DMS153 (cell line): ENCODE data around the gene APOB.
"Not testable (repeated sequence)": the region's sequence is repeated elsewhere in the genome, so short reads cannot be mapped to it uniquely, and the experiment has no call there.

Experiments used
- DNase-seq: peaks from one replicate; lab custom pipeline; 2025; lab: John Stamatoyannopoulos, UW

The APOB gene

GRCh38 chr2:21032338-21033236 is 11.3 kb downstream of the APOB start:
- no peak for DNase-seq

DNA sequence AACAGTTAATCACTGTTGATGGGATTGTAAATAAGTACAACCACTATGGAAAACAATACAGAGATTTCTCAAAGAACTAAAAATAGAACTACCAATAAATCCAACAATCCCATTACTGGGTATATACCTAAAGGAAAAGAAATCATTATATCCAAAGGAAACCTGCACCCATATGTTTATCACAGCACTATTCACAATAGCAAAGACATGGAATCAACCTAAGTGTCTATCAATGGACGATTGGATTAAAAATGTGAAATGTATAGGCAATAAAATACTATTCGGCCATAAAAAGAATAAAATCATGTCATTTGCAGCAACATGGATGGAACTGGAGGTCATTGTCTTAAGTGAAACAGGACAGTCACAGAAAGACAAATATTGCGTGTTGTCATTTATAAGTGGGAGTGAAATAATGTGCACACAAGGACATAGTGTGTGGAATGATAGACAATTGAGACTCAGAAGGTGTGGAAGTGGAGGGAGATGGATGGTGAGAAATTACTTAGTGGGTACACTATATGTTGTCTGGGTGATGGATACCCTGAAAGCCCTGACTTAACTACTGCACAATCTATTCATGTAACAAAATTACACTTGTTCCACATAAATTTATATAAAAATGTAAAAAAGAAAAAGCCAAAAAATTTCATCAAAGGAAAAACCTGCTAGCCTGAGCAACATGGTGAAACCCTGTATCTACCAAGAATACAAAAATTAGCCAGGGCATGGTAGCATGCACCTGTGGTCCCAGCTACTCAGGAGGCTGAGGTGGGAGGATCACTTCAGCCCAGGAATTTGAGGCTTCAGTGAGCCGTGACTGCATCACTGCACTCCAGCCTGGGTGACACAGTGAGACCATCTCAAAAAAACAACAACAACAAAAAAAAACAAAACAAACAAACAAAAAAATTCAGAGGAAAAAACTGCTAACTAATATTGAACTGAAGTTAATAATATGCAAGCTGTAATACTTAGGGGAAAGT is 12.6 kb downstream of the APOB start:
- no peak for DNase-seq

GRCh38 chr2:21029519-21029918 is 14.4 kb downstream of the APOB start:
- DNase-seq = no peak

DNA sequence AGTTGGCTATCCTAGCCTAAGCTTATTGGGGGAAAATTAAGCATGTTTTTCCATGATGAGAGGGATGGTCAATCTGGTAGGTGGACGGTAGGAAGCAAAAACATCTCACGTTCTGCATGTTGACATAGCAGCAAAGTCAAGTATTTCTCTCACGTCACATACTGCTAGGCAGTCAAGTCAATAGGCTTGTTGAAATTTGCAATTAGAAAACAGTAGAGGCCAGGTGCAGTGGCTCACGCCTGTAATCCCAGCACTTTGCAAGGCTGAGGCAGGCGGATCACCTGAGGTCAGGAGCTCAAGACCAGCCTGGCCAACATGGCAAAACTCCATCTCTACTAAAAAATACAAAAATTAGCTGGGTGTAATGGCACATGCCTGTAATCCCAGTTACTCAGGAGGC is 14.9 kb downstream of the APOB start:
- DNase-seq = not testable (repeated sequence)

DNA sequence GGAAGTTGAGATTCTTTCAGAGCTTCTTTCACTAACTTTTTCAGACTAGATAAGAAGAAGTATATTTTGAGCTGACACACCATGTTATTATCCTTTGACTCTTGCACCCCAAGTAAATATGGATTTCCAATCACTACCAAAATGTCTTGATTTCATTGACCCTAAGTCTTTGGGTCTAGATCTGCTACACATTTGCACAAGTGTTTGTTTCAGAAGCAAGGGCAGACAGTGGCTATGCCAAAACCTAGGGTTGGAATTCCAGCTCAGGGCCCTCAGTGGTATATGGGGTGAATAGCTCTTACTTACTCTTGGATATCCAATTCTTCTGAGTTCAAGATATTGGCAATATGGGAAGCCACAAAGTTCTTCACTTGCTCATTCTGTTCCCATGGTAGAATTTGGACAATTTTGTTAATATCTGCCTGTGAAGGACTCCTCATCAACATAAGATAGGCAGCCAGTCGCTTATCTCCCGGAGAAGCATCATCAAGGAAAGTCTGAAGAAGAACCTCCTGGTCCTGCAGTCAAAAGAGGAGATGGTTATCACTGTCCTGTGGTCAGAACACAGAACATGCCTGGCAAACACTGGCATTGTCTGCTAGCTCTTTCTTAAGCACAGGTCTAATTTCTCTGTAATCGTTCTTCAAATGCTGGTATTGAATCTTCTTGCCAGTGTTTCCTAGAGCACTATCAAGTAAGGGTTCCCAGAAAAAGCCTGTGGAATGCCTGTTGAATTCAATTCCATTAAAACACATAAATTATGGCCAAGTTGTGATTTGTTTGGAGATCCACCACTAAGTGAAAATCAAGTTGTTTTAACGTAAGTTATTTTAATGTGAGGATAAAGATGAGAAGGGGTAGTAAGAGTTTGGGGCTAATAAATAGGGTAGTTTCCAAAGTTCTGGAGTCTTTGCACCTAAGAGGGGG is 15.6 kb downstream of the APOB start:
- DNase-seq = no peak

DNA sequence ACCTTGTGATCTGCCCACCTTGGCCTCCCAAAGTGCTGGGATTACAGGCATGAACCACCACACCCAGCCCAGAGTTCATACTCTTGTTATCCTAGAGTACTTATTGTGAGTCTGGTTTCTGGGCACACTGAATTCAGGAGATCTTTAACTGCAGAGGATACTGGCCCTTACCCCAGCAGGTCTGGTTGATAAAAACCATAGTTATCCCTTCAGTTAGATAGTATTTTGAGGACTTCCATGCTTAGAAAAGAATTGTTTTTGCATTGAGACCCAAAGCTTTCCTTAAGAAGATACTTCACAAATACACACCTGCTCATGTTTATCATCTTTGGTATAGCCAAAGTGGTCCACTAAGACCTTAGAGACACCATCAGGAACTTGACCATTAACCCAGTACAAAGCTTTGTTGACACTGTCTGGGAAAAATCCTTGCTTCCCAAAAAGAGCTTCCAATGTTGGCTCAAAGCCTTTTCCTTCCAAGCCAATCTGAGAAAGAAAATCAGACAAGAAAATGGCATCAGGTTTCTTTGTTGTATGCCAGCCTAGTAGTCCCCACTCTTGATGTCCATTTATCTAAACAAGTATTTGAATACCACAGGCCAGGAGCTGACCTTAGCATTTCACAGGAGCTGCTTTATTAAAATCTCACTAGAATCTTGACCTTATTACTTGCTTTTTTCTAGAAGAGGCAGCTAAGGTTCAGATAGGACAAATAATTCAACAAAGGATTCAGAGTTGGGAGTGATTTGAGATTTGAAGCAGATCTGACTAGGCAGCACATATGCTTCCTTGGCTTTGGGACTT is 17.2 kb downstream of the APOB start:
- no peak for DNase-seq

GRCh38 chr2:21025690-21026478 is 18.0 kb downstream of the APOB start:
- DNase-seq = no peak

DNA sequence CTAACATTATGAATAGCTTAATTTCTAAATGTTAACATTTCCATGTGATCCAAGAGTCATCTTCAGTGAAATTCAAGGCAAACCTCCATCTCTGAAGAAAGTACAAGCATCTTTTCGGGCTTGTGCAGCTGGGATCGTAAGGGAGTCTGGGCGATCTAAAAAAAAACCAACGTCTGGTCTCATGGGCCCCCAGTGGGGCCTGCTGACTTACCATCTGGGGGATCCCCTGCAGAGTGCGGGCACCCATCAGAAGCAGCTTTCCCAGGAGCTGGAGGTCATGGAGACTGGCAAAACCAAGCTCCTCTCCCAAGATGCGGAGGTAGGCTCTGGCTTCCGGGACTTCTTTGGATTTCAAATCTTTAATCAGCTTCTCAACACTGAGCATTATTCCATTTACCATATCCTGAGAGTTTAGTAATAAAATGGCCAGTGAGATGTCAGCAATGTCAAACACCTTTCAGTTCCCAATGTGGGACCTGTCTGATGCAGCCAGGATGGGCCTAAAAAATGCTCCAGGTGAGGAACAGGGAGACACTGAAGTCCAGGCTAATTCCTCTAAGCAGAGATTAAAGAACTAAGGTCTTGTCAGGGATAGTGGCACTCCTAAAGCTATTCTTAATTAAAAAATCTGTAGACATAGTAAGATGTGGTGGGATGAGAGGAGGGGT is 19.0 kb downstream of the APOB start:
- DNase-seq = no peak

DNA sequence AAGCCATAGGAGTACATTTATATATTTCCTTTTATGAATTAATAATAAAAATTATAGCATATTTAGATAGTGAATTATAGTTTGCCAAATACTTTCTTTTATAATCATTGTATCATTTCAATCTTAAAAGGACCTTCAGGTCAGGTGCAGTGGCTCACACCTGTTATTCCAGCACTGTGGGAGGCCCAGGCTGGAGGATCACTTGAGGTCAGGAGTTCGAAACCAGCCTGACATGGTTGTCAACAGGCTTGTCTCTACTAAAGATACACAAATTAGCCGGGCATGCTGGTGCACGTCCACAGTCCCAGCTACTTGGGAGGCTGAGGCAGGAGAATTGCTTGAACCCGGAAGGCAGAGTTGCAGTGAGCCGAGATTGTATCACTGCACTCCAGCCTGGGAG is 19.7 kb downstream of the APOB start:
- DNase-seq = no peak

DNA sequence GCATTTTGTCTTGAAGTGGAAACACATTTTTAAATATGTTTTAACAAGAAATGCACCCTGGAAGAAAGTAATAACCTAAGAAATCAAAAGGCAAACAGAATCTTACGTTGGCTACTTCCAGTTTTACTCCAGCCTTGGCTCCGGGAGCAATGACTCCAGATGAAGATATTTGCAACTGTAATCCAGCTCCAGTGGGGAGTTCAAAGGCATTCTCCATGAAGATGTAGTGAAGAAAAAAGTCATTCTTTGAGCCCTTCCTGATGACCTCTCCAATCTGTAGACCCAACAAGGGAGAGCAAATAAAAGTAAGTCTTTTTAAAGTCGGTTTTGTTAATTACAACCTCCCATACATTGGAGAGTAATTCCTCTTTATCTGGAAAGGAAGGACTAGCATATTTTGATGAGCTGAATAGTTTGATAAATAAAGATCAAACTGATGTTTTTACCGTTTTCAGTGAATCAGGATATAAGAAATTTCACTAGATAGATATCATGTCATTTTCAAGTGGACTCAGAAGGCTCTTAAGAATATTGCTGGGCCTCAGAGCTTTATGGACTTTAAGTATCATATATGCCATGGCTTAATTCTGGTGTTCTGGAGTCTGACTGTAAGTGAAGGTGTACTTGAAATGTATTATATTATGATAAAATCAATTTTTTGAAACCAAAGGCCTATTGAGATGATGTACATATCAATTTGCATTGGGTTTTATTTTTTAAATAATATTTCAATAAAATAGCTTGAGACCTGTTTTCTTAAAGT is 20.3 kb downstream of the APOB start:
- DNase-seq = no peak

DNA sequence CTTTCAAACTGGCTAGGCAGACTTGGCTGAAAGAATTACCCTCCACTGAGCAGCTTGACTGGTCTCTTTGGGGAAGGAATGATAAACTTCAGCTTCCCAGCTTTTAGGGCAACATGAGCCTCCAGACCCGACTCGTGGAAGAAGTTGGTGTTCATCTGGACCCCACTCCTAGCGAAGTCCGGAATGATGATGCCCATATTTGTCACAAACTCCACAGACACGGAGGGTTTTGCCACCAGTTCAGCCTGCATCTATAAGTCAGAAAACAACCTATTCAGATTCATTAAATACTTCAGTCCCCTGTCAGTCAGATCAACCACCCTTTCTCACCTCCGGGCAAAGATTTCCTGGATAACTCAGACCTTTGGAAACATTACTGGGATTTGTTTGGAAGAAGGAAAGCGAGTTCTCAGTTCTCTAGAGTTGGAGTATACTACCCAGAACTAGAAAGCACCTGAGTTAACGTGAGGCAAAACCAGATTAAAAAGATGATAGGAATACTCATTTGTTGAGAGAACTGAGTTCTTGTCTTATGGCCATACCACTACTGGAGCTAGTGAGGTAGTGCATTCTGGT is 21.0 kb downstream of the APOB start:
- no peak for DNase-seq

- DNase-seq = no peak
Measured at GRCh38 chr2:21021430-21021829, 22.4 kb downstream of the APOB start.

DNA sequence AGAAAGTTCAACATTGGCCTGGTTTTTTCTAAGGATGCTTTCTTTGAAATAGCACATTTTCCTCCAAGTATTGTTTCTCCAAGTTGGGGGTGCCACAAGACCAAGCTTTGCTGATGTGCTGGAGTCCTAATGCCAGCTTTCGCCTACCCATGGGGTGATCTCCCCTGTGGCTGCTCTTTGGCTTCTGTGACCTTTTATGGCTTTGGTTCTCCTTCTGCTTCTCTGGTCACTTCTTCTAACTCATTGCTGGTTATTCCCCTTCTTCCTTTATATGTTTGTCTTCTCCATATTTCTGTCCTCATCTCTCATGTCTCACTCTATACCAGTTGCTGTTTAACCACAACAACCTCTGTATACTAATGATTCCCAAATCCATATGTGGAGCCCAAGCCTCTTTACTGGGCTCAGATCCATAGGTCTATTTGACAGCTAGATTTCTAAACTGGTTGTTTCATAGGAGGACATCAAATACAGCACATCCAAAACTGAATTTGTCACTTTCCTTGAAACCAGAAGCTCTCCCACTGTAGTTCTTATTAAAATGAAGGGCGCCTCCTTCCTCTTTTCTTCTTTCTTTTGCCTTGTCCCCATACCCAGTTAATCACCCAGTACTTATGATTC is 23.1 kb downstream of the APOB start:
- DNase-seq = no peak

- no peak for DNase-seq
Measured at GRCh38 chr2:21020031-21020667, 23.7 kb downstream of the APOB start.

- no peak for DNase-seq
Measured at GRCh38 chr2:21019678-21020021, 24.2 kb downstream of the APOB start.

- DNase-seq = no peak
Measured at GRCh38 chr2:21019000-21019677, 24.7 kb downstream of the APOB start.

- DNase-seq = no peak
Measured at GRCh38 chr2:21018290-21018689, 25.6 kb downstream of the APOB start.
